ENCODE measurements around the gene P2RY2. TPM values are rescaled to one million over a fixed set of nuclear protein-coding genes. Genes with fewer than 3 reads are reported as not detected.
A peak's percentile ranks its signal among the peaks of the same experiment; 100 is the strongest.
"Not testable (repeated sequence)": the region's sequence is repeated elsewhere in the genome, so short reads cannot be mapped to it uniquely, and the experiment has no call there.

The P2RY2 gene
- total RNA-seq, 1 donor: 0.36 TPM

DNA sequence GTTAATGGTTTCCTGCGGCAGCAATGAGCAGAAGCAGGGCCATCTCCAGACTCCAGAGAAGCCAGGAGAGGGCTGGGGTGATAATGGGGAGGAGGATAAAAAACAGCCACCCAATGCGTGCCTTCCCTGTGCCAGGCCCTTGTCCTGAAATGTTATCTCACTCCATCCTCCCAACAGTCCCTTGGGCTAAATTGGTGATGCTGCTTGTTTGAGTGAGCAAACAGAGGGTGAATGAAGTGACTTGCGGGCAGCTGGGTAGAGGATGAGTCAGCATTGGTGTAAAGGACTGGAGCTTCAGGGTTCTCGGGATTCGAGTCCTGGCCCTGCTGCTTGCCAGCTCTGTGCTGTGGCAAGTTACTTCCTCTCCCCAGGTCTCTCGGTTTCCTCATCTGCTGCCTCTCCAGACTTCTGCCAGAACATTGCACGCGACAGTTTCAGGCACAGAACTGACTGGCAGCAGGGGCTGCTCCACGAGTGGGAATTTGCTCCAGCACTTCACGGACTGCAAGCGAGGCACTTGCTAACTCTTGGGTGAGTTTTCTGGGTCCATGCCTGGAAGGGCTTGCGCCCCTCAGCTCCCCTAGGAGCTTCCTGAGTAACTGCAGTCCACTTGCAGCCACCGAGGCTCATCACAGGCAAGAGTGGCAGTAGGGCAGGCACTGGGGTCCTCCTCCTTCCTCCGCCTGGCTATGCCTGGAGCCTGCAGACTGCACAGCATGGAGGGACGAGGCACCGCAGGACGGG is 54.0 kb downstream of the P2RY2 start, which contains the start of gene P2RY6:
Gene P2RY6, plus strand, starts transcription at position 403 of the 744 bp plus-strand sequence. CDS start 24,181 bp downstream, outside the sequence.
- DNase-seq (ENCODE audit: insufficient read length, low spot score, missing footprints): peak; percentile 95
- Histone ChIP-seq H3K4me3 (ENCODE audit: insufficient read depth, low read length) (no peak within 1 kb of the TSS), H3K4me2 (ENCODE audit: insufficient read depth, low read length) (no peak within 1 kb of the TSS), H4K20me1 (ENCODE audit: insufficient read depth, low read length) (peaks cover 9% of the 10 kb centered on the region), H3K27me3 (ENCODE audit: insufficient read depth, low read length) (no peaks in the 10 kb centered on the region), H3K27ac (ENCODE audit: low read depth, low read length) (no peak within 1 kb of the TSS), H3K36me3 (ENCODE audit: insufficient read depth, low read length) (no peaks in the 10 kb centered on the region), H2AFZ (ENCODE audit: low read length) (no peak within 1 kb of the TSS), H3K9me3 (ENCODE audit: low read depth, low read length) (no peaks in the 10 kb centered on the region), H3K79me2 (ENCODE audit: insufficient read depth, low read length) (no peaks in the 10 kb centered on the region), H3K4me1 (ENCODE audit: insufficient read depth, low read length) (no peaks in the 10 kb centered on the region)
- TF ChIP-seq, protein P1, sequence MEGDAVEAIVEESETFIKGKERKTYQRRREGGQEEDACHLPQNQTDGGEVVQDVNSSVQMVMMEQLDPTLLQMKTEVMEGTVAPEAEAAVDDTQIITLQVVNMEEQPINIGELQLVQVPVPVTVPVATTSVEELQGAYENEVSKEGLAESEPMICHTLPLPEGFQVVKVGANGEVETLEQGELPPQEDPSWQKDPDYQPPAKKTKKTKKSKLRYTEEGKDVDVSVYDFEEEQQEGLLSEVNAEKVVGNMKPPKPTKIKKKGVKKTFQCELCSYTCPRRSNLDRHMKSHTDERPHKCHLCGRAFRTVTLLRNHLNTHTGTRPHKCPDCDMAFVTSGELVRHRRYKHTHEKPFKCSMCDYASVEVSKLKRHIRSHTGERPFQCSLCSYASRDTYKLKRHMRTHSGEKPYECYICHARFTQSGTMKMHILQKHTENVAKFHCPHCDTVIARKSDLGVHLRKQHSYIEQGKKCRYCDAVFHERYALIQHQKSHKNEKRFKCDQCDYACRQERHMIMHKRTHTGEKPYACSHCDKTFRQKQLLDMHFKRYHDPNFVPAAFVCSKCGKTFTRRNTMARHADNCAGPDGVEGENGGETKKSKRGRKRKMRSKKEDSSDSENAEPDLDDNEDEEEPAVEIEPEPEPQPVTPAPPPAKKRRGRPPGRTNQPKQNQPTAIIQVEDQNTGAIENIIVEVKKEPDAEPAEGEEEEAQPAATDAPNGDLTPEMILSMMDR (IDR thresholded peaks at IDR 0.05; ENCODE audit: extremely low read depth, low read depth, low read length): no peak

DNA sequence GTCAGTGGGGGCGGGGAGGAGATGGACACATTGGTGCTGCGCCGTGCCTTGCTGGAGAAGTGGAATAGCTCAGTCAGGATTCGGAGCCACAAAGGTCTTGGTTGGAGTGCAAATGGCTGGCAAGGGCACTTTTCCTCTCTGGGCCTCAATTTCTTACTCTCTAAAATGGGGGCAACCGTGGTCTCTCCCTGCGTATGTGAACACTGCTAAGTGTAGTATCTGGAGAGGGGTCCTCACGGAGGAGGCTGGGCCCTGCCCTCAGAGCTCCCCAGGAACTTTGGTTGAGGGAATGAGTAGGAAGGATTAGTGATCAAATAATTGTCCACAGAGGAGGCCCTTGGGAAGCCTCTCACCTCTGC is 54.6 kb downstream of the P2RY2 start:
- Histone ChIP-seq H3K4me2 (ENCODE audit: insufficient read depth, low read length) (no peak overlapping the region), H3K9me3 (ENCODE audit: low read depth, low read length) (no peaks in the 10 kb centered on the region), H3K4me1 (ENCODE audit: insufficient read depth, low read length) (no peaks in the 10 kb centered on the region), H3K79me2 (ENCODE audit: insufficient read depth, low read length) (no peaks in the 10 kb centered on the region), H3K27ac (ENCODE audit: low read depth, low read length) (no peak overlapping the region), H4K20me1 (ENCODE audit: insufficient read depth, low read length) (peaks cover 9% of the 10 kb centered on the region), H3K36me3 (ENCODE audit: insufficient read depth, low read length) (no peaks in the 10 kb centered on the region), H3K27me3 (ENCODE audit: insufficient read depth, low read length) (no peaks in the 10 kb centered on the region), H3K4me3 (ENCODE audit: insufficient read depth, low read length) (no peak overlapping the region), H2AFZ (ENCODE audit: low read length) (no peak overlapping the region)
- TF ChIP-seq, protein P1 (IDR thresholded peaks at IDR 0.05; ENCODE audit: extremely low read depth, low read depth, low read length): no peak
- no peak for DNase-seq (ENCODE audit: insufficient read length, low spot score, missing footprints)

DNA sequence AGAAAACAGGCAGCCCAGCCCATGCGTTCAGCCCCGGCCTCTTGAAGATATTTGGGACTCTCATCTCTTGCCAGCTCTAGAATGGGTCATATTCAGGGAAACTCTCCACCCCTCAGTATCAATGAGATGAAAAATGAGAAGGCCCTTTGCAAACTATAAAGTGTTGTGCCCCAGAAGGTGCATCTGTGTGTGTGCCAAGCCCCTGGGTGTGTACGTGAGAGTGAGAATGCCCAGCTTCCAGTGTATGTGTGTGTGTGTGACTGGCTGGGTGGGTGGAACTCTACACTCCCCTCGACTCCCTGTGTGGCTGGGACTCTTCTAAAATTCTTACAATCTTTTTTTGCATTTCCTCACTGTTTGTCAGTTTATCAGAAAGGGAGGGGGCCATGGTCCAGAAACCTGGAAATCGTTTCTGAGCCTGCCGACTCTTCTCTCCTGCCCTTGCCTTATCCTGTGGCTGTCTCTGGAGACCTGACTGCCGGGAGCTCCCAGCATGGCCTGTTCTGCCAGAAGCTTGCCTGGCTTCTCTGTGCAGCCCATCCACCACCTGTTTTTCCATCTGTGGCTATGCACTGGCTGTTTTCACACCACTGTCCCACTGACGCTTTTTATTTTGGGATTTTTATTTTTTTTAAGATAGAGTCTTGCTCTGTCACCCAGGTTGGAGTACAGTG is 55.3 kb downstream of the P2RY2 start:
- Histone ChIP-seq H2AFZ (ENCODE audit: low read length) (no peak overlapping the region), H3K27me3 (ENCODE audit: insufficient read depth, low read length) (no peaks in the 10 kb centered on the region), H3K4me2 (ENCODE audit: insufficient read depth, low read length) (no peak overlapping the region), H3K4me1 (ENCODE audit: insufficient read depth, low read length) (no peaks in the 10 kb centered on the region), H3K9me3 (ENCODE audit: low read depth, low read length) (no peaks in the 10 kb centered on the region), H3K79me2 (ENCODE audit: insufficient read depth, low read length) (no peaks in the 10 kb centered on the region), H4K20me1 (ENCODE audit: insufficient read depth, low read length) (peaks cover 9% of the 10 kb centered on the region), H3K4me3 (ENCODE audit: insufficient read depth, low read length) (no peak overlapping the region), H3K27ac (ENCODE audit: low read depth, low read length) (no peak overlapping the region), H3K36me3 (ENCODE audit: insufficient read depth, low read length) (no peaks in the 10 kb centered on the region)
- no peak for DNase-seq (ENCODE audit: insufficient read length, low spot score, missing footprints)
- TF ChIP-seq, protein P1 (IDR thresholded peaks at IDR 0.05; ENCODE audit: extremely low read depth, low read depth, low read length): no peak

DNA sequence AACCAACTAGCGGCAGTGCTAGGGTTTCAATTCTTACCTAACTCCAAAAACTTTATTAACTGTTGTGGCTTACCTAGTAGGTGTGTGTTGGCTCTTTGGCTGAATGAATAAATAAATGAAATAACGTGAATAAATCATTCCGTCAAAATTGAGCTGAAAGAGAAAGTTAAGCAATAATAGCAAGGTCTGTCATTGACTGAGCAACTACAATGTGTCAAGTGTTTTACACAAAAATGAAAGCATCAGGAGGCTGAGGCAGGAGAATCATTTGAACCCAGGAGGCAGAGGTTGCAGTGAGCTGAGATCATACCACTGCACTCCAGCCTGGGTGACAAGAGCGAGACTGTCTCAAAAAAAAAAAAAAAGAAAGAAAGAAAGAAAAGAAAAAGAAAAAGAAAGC is 56.1 kb downstream of the P2RY2 start:
- H3K27me3 ChIP-seq (ENCODE audit: insufficient read depth, low read length); H3K4me2 ChIP-seq (ENCODE audit: insufficient read depth, low read length); H3K9me3 ChIP-seq (ENCODE audit: low read depth, low read length); H3K4me3 ChIP-seq (ENCODE audit: insufficient read depth, low read length); H3K4me1 ChIP-seq (ENCODE audit: insufficient read depth, low read length); DNase-seq (ENCODE audit: insufficient read length, low spot score, missing footprints); H2AFZ ChIP-seq (ENCODE audit: low read length); H3K36me3 ChIP-seq (ENCODE audit: insufficient read depth, low read length); H4K20me1 ChIP-seq (ENCODE audit: insufficient read depth, low read length); H3K27ac ChIP-seq (ENCODE audit: low read depth, low read length); H3K79me2 ChIP-seq (ENCODE audit: insufficient read depth, low read length): not testable (repeated sequence)
